NCI-H510A treated with DMSO at 0.1 percent for 48 hours (cell line): ENCODE measurements around the gene INTS11.

ENCODE experiments used
- DNase-seq: peaks from one replicate; lab custom pipeline; 2025; lab: John Stamatoyannopoulos, UW

INTS11 gene

GRCh38 chr1:1299686-1300351 is 24.6 kb downstream of the INTS11 start:
- DNase-seq = peak; percentile 62

DNA sequence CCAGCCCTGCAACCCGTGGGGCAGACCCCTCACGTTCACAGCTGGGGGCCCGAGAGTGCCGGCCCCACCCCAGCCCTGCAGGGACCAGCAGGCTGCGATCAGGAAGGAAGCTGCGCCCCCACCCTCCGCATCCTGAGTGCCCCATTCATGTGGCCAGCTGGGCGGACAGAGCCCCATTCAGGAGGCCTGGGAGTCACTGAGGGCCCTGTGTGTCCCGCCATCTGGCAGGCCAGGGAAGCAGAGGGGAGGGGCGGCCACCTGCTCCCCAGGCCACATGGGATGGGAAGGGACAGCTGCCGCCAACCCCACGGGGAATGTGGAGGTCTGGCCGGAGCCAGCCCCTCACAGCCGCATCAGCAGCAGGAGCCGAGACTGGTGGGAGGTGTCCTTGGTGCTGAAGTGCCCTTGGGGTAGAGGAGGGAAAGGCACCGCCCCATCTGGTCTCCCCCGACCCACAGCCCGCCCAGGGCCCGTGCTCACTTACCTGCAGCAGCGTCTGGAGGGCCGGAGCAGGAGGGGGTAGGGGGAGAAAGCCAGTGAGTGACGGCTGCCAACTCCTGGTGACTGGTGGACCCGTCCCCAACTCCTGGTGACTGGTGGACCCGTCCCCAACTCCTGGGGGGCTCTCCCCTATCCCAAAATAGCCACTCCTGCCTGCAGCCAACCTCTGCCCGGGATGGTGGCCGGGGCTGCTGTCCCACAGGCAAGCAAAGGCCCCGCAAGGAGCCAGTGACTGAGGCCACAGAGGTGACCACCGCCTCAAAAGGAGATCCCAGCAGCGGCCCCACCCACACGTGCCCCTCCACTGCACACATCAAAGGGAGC is 25.4 kb downstream of the INTS11 start:
- DNase-seq = no peak

GRCh38 chr1:1297802-1298424 is 26.5 kb downstream of the INTS11 start:
- DNase-seq = no peak

DNA sequence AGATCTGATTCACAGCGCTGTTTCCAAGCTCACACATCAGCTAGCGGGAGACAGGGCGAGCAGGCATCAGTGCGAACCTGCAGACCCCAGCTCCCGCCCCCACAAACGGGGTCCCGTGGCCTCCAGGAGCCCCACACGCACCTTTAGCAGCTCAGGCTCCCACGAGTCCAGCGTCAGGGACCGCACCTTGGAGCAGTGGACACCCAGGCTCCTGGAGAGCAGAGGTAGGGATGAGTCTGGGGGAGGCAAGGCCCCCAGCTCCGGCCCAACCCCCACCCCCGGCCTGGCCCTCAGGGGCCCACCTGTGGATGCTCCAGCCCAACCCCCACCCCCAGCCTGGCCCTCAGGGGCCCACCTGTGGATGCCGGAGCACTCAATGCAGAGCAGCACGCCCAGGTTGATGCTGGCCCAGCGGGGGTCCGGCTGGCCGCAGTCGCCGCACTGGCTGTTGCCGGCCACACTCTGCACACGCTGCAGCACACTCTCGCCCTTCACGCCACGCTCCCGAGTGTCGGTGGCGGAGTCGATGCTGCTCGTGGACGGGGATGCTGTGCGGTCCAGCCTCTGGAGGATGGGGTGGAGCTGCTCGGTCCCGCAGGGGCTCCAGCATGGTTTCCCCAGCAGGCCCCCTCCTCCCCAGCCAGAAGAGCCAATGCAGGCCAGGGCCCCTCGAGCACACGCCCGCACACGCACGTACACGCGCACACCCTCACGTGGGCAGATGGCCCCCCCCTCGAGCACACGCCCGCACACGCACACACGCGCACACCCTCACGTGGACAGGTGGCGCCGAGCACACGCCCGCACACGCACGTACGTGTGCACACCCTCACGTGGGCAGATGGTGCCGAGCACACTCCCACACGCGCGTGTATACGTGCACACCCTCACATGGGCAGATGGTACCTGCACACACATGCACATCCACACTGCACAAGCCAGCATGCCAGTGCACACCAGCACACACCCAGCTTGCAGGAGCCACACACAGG is 28.1 kb downstream of the INTS11 start:
- no peak for DNase-seq

DNA sequence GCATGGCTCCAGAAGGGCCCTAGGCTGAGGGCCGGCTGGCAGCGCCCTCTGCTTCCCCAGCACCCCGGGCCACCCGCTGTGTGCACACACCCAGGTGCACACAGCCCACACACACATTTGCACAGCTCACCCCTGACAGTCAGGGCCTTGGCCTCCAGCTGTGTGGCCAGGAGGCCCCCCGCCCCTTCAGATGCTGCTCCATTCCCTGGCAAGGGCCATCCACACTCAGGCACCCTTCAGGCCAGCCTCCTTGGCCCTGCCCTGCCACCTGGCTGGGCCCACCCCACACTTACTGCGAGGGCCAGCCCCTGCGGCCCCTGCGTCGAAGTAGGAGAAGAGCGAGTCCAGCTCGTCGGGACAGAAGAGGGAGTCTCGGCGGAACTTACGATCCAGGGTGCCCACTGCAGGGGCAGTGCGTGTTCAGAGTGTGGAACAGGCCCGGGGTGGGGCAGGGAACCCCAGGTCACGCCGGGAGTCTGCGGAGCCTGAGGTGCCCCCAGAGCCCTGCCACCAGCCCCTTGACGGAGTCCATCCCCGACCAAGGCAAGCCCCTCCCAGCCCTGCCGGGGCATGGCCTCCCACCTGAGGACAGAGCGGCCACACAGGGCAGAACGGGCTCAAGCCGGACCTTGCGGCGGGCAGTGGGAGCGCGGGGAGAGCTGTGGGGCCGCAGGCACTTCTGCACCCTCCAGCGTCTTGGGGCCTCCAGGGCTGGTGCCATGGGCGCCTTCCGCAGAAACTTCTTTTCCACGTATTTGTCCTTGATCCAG is 29.1 kb downstream of the INTS11 start:
- DNase-seq = no peak

DNA sequence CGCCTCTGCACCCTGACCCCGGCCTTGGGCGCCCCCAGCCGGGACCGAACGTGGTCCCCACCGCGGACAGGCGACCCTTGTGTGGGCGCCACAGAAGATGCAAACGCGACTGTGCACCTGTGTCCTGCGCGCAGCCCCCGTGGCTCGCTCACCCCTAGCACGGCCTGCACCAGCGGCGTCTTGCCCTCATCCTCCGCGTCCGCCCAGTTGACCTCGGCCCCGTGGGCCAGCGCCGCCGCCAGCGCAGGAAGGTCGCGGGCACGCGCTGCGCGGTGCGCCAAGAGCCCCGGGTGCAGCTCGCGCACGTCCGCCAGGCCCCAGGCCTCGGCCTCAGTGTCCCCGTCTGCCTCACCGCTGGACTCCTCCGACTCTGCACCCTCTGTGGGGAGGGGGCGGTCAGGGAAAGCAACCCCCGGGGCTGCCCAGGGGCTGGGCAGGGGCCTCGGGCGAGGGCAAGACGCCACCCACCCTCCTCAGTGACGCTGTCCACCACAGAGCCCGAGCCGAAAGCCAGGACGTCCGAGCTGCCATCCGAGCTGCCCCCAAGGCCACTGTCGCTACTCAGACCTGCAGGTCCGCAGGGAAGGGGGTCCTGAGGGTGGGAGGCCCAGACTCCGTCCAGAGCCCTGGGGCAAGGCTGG is 30.1 kb downstream of the INTS11 start:
- no peak for DNase-seq

GRCh38 chr1:1293263-1294249 is 30.9 kb downstream of the INTS11 start:
- no peak for DNase-seq

DNA sequence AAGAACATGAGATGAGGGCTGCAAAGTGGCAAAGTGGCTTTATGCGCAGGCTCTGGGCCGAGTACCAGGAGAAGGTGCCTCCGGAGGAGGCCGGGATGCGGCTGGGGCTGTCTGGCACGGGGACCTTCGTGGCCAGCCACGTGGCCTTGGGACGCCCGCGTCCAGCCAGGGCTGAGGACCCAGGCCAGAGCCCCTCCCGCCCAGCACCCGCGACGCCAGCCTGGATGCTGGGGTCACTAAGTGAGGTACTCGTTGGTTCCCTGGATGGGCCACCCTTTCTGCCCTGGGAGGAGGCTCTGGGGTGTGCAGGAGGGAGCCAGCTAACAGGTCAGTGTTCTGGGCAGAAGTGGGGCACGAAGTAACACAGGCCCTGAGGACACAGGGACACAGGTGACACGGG is 31.6 kb downstream of the INTS11 start:
- no peak for DNase-seq

DNA sequence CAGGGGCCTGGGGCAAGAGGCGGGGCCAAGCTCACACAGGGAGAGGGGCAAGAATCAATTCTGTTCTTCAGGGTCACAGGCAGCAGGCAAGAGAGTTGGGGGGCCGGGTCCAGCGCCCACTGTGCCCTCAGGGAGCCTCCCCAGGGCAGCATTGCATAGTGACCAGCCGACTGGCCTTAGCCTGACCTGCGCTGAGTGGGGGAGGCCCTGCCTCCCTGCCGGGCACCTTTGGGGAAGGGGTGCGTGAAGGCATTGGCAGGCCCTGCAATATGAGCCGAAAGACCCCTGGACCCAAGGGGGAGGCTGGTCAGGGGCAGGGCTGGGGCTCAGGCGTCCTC is 32.0 kb downstream of the INTS11 start:
- no peak for DNase-seq

DNA sequence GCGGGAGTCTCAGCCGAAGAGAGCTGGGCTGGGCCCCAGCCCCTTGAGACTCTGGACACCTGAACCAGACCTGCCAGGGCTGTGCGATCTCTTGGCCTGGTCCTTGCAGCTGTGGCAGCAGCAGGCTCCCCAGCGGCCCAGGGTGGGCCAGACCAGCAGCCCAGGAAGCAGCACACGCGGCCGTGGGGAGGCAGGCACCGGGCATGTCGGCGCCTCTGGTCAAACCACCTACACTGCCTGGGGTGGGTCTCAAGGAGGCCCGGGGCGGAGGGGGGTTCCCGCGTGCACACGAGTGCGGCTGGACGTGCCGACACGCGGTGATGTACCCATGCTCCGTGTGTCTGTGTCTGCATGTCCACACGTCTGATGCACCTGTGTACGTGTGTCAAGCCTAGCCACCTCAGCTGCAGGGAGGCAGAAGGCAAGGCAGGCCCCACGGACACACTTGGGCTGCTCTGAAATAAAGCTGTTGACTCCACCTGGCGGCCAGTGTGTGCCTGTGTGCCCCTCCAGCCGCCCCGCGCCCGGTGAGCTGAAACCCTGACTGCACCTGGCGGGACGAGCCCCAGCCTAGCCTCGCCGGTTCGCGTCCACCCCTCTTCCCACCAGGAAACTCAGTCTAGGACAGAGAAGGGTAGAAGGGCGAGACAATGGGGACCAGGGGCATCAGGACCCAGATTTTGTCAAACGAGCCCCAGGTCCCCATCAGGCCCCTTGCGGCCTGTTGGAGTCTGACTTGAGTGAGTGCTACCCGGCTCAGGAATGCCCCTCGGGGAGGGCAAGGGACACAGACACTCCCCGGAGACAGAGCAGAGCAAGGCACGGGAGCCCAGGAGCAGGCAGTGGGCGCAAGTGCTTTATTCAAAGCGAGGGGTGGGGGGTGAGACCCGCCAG is 32.7 kb downstream of the INTS11 start:
- peak; percentile 99 for DNase-seq

DNA sequence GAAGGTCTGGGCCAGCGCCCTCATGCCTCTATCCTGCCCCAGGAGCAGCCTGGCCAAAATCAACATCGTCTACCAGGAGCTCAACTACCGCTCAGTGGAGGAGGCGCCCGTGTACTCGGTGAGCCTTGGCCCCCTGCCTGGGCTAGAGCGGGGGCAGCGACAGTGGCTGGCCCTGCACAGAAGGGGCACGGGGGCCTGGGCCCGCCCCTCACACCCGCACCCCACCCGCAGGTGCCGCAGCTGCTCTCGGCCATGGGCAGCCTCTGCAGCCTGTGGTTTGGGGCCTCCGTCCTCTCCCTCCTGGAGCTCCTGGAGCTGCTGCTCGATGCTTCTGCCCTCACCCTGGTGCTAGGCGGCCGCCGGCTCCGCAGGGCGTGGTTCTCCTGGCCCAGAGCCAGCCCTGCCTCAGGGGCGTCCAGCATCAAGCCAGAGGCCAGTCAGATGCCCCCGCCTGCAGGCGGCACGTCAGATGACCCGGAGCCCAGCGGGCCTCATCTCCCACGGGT is 33.4 kb downstream of the INTS11 start:
- peak; percentile 79 for DNase-seq

- DNase-seq = peak; percentile 94
Observed at GRCh38 chr1:1290238-1290731, 34.2 kb downstream of the INTS11 start.

GRCh38 chr1:1287288-1288110 is 37.0 kb downstream of the INTS11 start:
- DNase-seq = no peak

DNA sequence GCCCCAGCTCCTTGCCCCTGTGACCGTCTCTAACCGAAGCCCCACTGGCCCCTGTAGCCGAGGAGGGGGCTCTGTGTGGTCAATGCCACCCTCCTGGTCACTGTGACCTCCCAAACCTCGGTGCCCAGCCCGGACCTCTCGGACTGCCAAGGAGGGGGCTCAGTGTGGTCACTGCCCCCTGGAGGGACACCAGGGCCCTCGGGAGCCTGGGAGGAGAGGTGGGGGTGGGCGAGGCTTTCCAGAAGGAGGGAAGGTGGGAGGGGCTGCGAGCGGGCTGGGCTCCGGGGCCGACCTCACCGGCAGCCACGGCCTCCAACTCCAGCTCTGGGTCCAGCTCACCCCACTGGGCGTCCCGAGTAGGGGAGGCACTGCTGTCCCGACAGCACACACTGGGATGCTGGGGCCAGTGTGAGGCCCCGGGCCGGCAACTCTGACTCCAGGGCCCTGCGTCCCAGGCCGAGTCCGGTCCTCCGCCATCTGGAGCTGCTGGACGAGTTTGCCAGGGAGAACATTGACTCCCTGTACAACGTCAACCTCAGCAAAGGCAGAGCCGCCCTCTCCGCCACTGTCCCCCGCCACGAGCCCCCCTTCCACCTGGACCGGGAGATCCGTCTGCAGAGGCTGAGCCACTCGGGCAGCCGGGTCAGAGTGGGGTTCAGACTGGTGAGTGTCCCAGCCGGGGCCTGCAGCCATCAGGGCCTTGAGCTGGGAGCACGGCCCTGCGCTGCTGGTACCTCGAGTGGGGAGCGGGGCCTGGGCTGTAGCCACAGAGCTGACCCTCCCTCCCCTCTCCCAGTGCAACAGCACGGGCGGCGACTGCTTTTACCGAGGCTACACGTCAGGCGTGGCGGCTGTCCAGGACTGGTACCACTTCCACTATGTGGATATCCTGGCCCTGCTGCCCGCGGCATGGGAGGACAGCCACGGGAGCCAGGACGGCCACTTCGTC is 37.9 kb downstream of the INTS11 start:
- no peak for DNase-seq

DNA sequence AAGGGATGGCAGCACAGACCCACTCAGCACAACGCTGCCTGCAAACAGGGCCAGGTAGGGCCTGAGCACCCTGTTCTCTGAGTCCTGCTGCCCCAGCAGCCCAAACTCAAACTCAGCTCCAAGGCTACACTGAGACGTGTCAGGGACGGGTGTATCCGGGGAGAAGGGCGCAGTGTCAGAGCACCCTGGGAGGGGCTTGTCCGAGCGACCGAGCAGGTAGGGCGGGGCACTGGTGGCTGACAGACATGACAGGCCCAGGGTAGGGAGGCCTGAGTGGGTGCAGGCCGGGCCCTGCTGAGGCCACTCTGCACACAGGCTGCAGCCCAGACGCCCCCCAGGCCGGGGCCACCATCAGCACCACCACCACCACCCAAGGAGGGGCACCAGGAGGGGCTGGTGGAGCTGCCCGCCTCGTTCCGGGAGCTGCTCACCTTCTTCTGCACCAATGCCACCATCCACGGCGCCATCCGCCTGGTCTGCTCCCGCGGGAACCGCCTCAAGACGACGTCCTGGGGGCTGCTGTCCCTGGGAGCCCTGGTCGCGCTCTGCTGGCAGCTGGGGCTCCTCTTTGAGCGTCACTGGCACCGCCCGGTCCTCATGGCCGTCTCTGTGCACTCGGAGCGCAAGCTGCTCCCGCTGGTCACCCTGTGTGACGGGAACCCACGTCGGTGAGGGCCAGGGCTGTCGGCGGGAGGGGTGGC is 38.7 kb downstream of the INTS11 start:
- peak; percentile 31 for DNase-seq
